ENCODE measurements around the gene APCDD1L.

The APCDD1L gene

DNA sequence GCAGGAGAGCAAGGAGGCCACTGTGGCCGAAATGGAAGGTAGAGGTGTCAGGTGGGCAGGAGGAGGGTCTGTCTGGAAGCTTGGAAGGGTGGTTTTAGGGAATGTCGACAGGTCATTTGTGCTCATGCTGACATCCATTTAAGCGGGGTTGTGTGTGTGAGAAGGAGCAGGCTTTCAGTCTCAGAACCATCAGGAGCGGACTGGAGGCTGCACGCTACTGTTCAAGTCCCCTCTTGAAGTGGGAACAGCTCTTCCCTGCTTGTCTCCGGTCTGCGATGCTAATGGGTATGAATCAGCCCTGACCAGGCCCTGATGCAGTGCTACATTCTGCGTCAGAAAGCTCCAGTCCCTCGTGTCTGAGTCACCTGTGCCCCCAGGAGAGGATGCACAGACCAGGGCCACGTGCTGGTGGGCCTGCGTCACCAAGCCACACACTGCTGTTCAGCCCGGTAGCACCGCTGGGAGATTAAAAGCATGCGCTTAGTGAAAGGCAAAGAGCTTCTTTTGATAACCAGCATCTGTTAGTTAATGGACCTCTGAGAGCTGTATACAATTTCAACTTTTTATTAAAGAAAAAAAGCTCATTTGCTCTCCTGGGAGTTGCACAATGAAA, 58.0 kb downstream of the APCDD1L start:
- peaks cover 9% of the 10 kb centered on the region; the same call in 1 of the 2 replicates for H3K36me3 ChIP-seq (ENCODE audit: insufficient read depth, low read length)
- peaks cover 12% of the 10 kb centered on the region for H3K4me1 ChIP-seq (ENCODE audit: insufficient read depth, low read length, severe bottlenecking)
- no peaks in the 10 kb centered on the region for H3K27me3 ChIP-seq (ENCODE audit: insufficient read depth, low read length)
- H3K4me3 ChIP-seq (ENCODE audit: low read depth, low read length, poor library complexity, severe bottlenecking), result no peak overlapping the region
- H2AFZ ChIP-seq (ENCODE audit: low read length), result no peak overlapping the region
- H3K9ac ChIP-seq (ENCODE audit: low read length), result no peak overlapping the region
- TF ChIP-seq CTCF (IDR thresholded peaks at IDR 0.05; ENCODE audit: low read length), result no peak
- TF ChIP-seq EZH2 (IDR thresholded peaks at IDR 0.05; ENCODE audit: borderline replicate concordance, low read length), result no peak
- no peaks in the 10 kb centered on the region for H4K20me1 ChIP-seq (ENCODE audit: insufficient read depth, low read length)
- H3K79me2 ChIP-seq (ENCODE audit: insufficient read depth, low read length), result no peaks in the 10 kb centered on the region
- no peak overlapping the region for H3K4me2 ChIP-seq (ENCODE audit: low read length)
- H3K9me3 ChIP-seq (ENCODE audit: low read length), result peaks cover 9% of the 10 kb centered on the region
- H3K27ac ChIP-seq (ENCODE audit: low read depth, low read length, poor library complexity, severe bottlenecking), result no peak overlapping the region
- H3K9me2 ChIP-seq (ENCODE audit: low read depth, low read length), result no peaks in the 10 kb centered on the region
- H3F3A ChIP-seq (ENCODE audit: insufficient read depth, low read length), result no peaks in the 10 kb centered on the region; the same call in 1 of the 2 replicates

DNA sequence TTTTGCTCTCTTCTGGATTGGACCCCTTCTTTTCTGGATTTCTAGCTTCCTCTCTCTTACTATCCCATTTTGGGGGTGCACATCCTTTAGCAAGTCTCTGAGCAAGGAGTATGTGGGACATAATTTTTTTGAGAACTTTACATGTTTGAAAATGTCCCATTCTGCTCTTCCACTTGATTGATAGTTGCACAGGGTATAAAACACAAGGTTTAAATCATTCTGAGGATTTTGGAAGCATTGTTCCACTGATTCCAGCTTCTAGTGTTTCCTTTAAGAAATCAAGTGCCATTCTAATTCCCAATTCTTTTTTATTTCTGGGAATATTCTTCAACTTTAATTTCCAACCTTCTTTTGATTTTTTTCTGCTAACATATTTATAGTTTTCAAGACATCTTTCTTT, 60.7 kb downstream of the APCDD1L start:
- Histone ChIP-seq H3K9me2 (ENCODE audit: low read depth, low read length) (no peaks in the 10 kb centered on the region), H3K36me3 (ENCODE audit: insufficient read depth, low read length) (peaks cover 33% of the 10 kb centered on the region), H3K4me1 (ENCODE audit: insufficient read depth, low read length, severe bottlenecking) (peaks cover 12% of the 10 kb centered on the region), H3K27ac (ENCODE audit: low read depth, low read length, poor library complexity, severe bottlenecking) (no peak overlapping the region), H3K27me3 (ENCODE audit: insufficient read depth, low read length) (no peaks in the 10 kb centered on the region), H4K20me1 (ENCODE audit: insufficient read depth, low read length) (no peaks in the 10 kb centered on the region), H3K9ac (ENCODE audit: low read length) (no peak overlapping the region), H2AFZ (ENCODE audit: low read length) (no peak overlapping the region), H3K9me3 (ENCODE audit: low read length) (peaks cover 9% of the 10 kb centered on the region), H3K4me3 (ENCODE audit: low read depth, low read length, poor library complexity, severe bottlenecking) (no peak overlapping the region), H3F3A (ENCODE audit: insufficient read depth, low read length) (no peaks in the 10 kb centered on the region; the same call in 1 of the 2 replicates), H3K4me2 (ENCODE audit: low read length) (no peak overlapping the region), H3K79me2 (ENCODE audit: insufficient read depth, low read length) (no peaks in the 10 kb centered on the region)
- TF ChIP-seq EZH2 (IDR thresholded peaks at IDR 0.05; ENCODE audit: borderline replicate concordance, low read length) (no peak), CTCF (IDR thresholded peaks at IDR 0.05; ENCODE audit: low read length) (no peak)

GRCh38 chr20:58453391-58453790, 61.8 kb downstream of the APCDD1L start:
- Histone ChIP-seq H3K27ac (ENCODE audit: low read depth, low read length, poor library complexity, severe bottlenecking) (no peak overlapping the region), H3K79me2 (ENCODE audit: insufficient read depth, low read length) (no peaks in the 10 kb centered on the region), H3K4me1 (ENCODE audit: insufficient read depth, low read length, severe bottlenecking) (peaks cover 6% of the 10 kb centered on the region), H3K9me3 (ENCODE audit: low read length) (peaks cover 9% of the 10 kb centered on the region), H3K4me3 (ENCODE audit: low read depth, low read length, poor library complexity, severe bottlenecking) (no peak overlapping the region), H3K9ac (ENCODE audit: low read length) (no peak overlapping the region), H2AFZ (ENCODE audit: low read length) (no peak overlapping the region), H3K4me2 (ENCODE audit: low read length) (no peak overlapping the region), H3K9me2 (ENCODE audit: low read depth, low read length) (no peaks in the 10 kb centered on the region), H3F3A (ENCODE audit: insufficient read depth, low read length) (no peaks in the 10 kb centered on the region; the same call in 1 of the 2 replicates), H3K27me3 (ENCODE audit: insufficient read depth, low read length) (no peaks in the 10 kb centered on the region), H4K20me1 (ENCODE audit: insufficient read depth, low read length) (no peaks in the 10 kb centered on the region), H3K36me3 (ENCODE audit: insufficient read depth, low read length) (peaks cover 43% of the 10 kb centered on the region)
- TF ChIP-seq EZH2 (IDR thresholded peaks at IDR 0.05; ENCODE audit: borderline replicate concordance, low read length) (no peak), CTCF (IDR thresholded peaks at IDR 0.05; ENCODE audit: low read length) (no peak)
